ENCODE data around the gene BZW2.
"Not testable (repeated sequence)": the region's sequence is repeated elsewhere in the genome, so short reads cannot be mapped to it uniquely, and the experiment has no call there.

BZW2 gene

GRCh38 chr7:16646472-16647072, 591 bp downstream of the BZW2 start:
- DNase-seq = peak; percentile 30

GRCh38 chr7:16647435-16647960, 1.5 kb downstream of the BZW2 start:
- no peak for DNase-seq

GRCh38 chr7:16648551-16648950, 2.6 kb downstream of the BZW2 start:
- no peak for DNase-seq

GRCh38 chr7:16649196-16649595, 3.2 kb downstream of the BZW2 start:
- no peak for DNase-seq

GRCh38 chr7:16650266-16650665, 4.3 kb downstream of the BZW2 start:
- no peak for DNase-seq

- no peak for DNase-seq
Observed at GRCh38 chr7:16651396-16652239, 5.6 kb downstream of the BZW2 start.

GRCh38 chr7:16652240-16652583, 6.2 kb downstream of the BZW2 start:
- DNase-seq = no peak

- no peak for DNase-seq
Observed at GRCh38 chr7:16652888-16653287, 6.9 kb downstream of the BZW2 start.

- no peak for DNase-seq
Observed at GRCh38 chr7:16655394-16655793, 9.4 kb downstream of the BZW2 start.

- no peak for DNase-seq
Observed at GRCh38 chr7:16656141-16656540, 10.2 kb downstream of the BZW2 start.

GRCh38 chr7:16657656-16658279, 11.8 kb downstream of the BZW2 start:
- peak; percentile 72 for DNase-seq

- not testable (repeated sequence) for DNase-seq
Observed at GRCh38 chr7:16659854-16660497, 14.0 kb downstream of the BZW2 start.

GRCh38 chr7:16660702-16661464, 14.9 kb downstream of the BZW2 start:
- peak; percentile 69 for DNase-seq

GRCh38 chr7:16661924-16662323, 15.9 kb downstream of the BZW2 start:
- DNase-seq = no peak

- DNase-seq = no peak
Observed at GRCh38 chr7:16667355-16667754, 21.4 kb downstream of the BZW2 start.

- DNase-seq = peak; percentile 92
Observed at GRCh38 chr7:16668049-16668858, 22.3 kb downstream of the BZW2 start.

GRCh38 chr7:16668978-16669377, 23.0 kb downstream of the BZW2 start:
- no peak for DNase-seq

GRCh38 chr7:16669581-16669980, 23.6 kb downstream of the BZW2 start:
- DNase-seq = no peak

GRCh38 chr7:16670021-16670420, 24.0 kb downstream of the BZW2 start:
- no peak for DNase-seq

- DNase-seq = no peak
Observed at GRCh38 chr7:16670731-16671344, 24.9 kb downstream of the BZW2 start.

- DNase-seq = no peak
Observed at GRCh38 chr7:16671811-16672210, 25.8 kb downstream of the BZW2 start.
